ENCODE measurements around the gene CALU. TPM values are rescaled to one million over a fixed set of nuclear protein-coding genes. Genes with fewer than 3 reads are reported as not detected.

CALU gene
- total RNA-seq, 1 donor from 2014 or later = 63.6 TPM

DNA sequence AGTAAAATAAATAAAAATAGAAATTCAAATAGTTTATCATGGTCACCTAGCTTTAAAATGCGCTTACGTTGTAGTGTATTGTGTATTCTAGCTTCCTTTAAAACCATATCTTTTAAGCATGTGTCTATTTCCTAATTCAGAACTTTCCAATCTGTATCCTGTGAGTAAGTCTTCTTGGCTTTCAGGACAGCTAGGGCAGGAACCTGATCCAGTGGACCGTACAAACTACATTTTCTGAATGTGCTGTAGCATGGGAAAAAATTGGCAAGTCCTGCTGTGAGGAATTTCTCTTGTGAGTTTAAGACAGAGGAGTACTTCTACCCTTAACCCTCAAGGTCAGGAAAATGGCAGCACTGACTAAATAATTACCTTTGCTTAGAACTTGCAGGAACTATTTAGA lies 24.4 kb downstream of the CALU start:
- no peak for DNase-seq
- TF ChIP-seq, protein P1, sequence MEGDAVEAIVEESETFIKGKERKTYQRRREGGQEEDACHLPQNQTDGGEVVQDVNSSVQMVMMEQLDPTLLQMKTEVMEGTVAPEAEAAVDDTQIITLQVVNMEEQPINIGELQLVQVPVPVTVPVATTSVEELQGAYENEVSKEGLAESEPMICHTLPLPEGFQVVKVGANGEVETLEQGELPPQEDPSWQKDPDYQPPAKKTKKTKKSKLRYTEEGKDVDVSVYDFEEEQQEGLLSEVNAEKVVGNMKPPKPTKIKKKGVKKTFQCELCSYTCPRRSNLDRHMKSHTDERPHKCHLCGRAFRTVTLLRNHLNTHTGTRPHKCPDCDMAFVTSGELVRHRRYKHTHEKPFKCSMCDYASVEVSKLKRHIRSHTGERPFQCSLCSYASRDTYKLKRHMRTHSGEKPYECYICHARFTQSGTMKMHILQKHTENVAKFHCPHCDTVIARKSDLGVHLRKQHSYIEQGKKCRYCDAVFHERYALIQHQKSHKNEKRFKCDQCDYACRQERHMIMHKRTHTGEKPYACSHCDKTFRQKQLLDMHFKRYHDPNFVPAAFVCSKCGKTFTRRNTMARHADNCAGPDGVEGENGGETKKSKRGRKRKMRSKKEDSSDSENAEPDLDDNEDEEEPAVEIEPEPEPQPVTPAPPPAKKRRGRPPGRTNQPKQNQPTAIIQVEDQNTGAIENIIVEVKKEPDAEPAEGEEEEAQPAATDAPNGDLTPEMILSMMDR (IDR thresholded peaks at IDR 0.05; ENCODE audit: partially characterized antibody, unreplicated experiment) = no peak
- Mint-ChIP-seq H3K9me3 (ENCODE audit: unreplicated experiment) (no peaks in the 10 kb centered on the region), H3K4me3 (ENCODE audit: unreplicated experiment) (no peak overlapping the region), H3K27ac (ENCODE audit: unreplicated experiment) (no peak overlapping the region), H3K27me3 (ENCODE audit: unreplicated experiment) (no peaks in the 10 kb centered on the region), H3K4me1 (ENCODE audit: low read depth, unreplicated experiment) (no peaks in the 10 kb centered on the region), H3K36me3 (ENCODE audit: unreplicated experiment) (no peaks in the 10 kb centered on the region)

DNA sequence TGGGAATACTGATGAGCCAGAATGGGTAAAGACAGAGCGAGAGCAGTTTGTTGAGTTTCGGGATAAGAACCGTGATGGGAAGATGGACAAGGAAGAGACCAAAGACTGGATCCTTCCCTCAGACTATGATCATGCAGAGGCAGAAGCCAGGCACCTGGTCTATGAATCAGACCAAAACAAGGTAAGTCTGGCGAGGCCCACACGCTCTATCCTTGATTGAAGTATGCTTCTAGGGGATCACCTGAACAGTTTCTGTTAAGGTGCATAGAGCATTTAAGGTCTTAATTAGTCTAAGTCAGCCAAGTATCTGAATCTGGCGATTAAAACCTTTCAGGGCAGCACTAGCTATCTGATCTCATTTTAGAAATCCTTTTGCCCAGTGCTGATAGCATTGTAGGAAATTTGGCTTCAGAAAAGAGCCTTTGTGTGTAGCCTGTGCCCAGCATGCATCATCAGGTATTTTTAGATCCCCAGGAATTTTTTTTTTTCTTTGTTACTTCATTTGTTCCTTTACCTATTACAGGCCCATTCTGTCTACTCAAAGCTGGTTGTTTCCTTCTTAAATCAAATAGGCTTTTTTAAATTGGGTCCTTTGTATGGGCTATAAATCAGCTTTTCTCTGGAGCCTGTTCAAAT lies 28.4 kb downstream of the CALU start:
- H3K27me3 Mint-ChIP-seq (ENCODE audit: unreplicated experiment) = no peaks in the 10 kb centered on the region
- H3K4me3 Mint-ChIP-seq (ENCODE audit: unreplicated experiment) = no peak overlapping the region
- no peak overlapping the region for H3K27ac Mint-ChIP-seq (ENCODE audit: unreplicated experiment)
- no peak for DNase-seq
- H3K4me1 Mint-ChIP-seq (ENCODE audit: low read depth, unreplicated experiment) = no peaks in the 10 kb centered on the region
- H3K36me3 Mint-ChIP-seq (ENCODE audit: unreplicated experiment) = no peaks in the 10 kb centered on the region
- H3K9me3 Mint-ChIP-seq (ENCODE audit: unreplicated experiment) = no peaks in the 10 kb centered on the region
- TF ChIP-seq, protein P1 (IDR thresholded peaks at IDR 0.05; ENCODE audit: partially characterized antibody, unreplicated experiment) = no peak

DNA sequence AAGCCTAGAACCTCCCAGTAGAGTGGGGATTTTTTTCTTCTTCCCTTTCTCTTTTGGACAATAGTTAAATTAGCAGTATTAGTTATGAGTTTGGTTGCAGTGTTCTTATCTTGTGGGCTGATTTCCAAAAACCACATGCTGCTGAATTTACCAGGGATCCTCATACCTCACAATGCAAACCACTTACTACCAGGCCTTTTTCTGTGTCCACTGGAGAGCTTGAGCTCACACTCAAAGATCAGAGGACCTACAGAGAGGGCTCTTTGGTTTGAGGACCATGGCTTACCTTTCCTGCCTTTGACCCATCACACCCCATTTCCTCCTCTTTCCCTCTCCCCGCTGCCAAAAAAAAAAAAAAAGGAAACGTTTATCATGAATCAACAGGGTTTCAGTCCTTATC lies 31.1 kb downstream of the CALU start:
- Mint-ChIP-seq H3K27me3 (ENCODE audit: unreplicated experiment) (peaks cover 3% of the 10 kb centered on the region), H3K4me1 (ENCODE audit: low read depth, unreplicated experiment) (no peaks in the 10 kb centered on the region), H3K36me3 (ENCODE audit: unreplicated experiment) (peaks cover 13% of the 10 kb centered on the region), H3K4me3 (ENCODE audit: unreplicated experiment) (no peak overlapping the region), H3K27ac (ENCODE audit: unreplicated experiment) (no peak overlapping the region), H3K9me3 (ENCODE audit: unreplicated experiment) (peaks cover 7% of the 10 kb centered on the region)
- TF ChIP-seq, protein P1 (IDR thresholded peaks at IDR 0.05; ENCODE audit: partially characterized antibody, unreplicated experiment) = no peak
- no peak for DNase-seq

DNA sequence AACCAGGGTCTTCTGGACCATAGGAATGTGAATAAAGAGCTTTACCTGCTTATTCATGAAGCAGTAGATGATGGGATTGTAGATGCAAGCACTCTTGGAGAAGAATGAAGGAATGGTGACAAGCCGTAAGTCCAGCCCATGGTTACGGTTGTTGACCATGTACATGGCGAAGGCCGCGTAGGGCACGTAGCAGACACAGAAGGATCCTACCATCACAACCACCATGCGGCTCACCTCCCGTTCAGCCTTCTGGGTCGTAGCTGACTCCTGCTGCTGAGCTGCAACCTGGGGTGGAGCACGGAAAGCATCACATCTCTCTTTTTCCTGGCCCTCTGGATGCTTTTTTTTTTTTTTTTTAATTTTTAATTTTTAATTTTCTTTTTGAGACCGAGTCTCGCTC lies 34.4 kb downstream of the CALU start:
- H3K36me3 Mint-ChIP-seq (ENCODE audit: unreplicated experiment) = peaks cover 18% of the 10 kb centered on the region
- no peaks in the 10 kb centered on the region for H3K4me1 Mint-ChIP-seq (ENCODE audit: low read depth, unreplicated experiment)
- TF ChIP-seq, protein P1 (IDR thresholded peaks at IDR 0.05; ENCODE audit: partially characterized antibody, unreplicated experiment) = no peak
- H3K27me3 Mint-ChIP-seq (ENCODE audit: unreplicated experiment) = peaks cover 3% of the 10 kb centered on the region
- H3K4me3 Mint-ChIP-seq (ENCODE audit: unreplicated experiment) = no peak overlapping the region
- DNase-seq = no peak
- H3K9me3 Mint-ChIP-seq (ENCODE audit: unreplicated experiment) = peaks cover 13% of the 10 kb centered on the region
- peak overlapping the region; percentile 23 for H3K27ac Mint-ChIP-seq (ENCODE audit: unreplicated experiment)

DNA sequence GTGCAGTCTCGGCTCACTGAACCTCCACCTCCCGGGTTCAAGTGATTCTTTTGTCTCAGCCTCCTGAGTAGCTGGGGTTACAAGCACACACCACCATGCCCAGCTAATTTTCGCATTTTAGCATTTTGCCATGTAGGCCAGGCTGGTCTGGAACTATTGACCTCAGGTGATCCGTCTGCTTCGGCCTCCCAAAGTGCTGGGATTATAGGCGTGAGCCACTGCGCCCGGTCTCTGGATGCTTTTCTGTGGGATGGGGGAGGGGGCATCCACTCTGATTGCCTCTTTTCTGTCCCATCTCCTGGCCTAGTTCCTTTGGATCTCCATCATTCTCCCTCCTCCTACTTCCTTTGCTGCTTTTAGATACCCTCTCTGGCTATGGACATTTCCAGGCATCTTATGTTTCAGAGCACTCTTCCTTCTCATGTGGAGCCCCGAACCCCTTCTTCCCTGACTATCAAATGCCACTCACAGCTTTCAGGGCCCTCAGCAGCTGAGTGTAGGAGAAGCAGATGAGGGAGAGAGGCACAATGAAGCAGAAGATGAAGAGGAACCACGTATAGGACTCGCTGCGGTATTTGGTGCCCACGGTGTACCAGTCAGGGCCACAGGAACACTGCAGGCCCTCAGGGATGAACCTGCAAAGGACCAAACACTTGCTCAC lies 35.0 kb downstream of the CALU start:
- no peak overlapping the region for H3K27ac Mint-ChIP-seq (ENCODE audit: unreplicated experiment)

More for the DNA sequence above, 35.0 kb downstream of the CALU start:
- H3K36me3 Mint-ChIP-seq (ENCODE audit: unreplicated experiment) = peaks cover 18% of the 10 kb centered on the region
- TF ChIP-seq, protein P1 (IDR thresholded peaks at IDR 0.05; ENCODE audit: partially characterized antibody, unreplicated experiment) = no peak
- no peak overlapping the region for H3K4me3 Mint-ChIP-seq (ENCODE audit: unreplicated experiment)
- H3K4me1 Mint-ChIP-seq (ENCODE audit: low read depth, unreplicated experiment) = no peaks in the 10 kb centered on the region
- peaks cover 3% of the 10 kb centered on the region for H3K27me3 Mint-ChIP-seq (ENCODE audit: unreplicated experiment)
- no peak for DNase-seq
- peaks cover 13% of the 10 kb centered on the region for H3K9me3 Mint-ChIP-seq (ENCODE audit: unreplicated experiment)
